ENCODE results near the gene CAPN8.

CAPN8 gene

GRCh38 chr1:223665592-223666312 lies at the start of gene CAPN8:
Gene CAPN8 (minus strand): TSS chr1:223665701. CDS start chr1:223665646, 55 bp downstream.
- DNase-seq (ENCODE audit: low spot score) = no peak

GRCh38 chr1:223714849-223715603 lies 49.5 kb upstream of the CAPN8 start:
- no peak for DNase-seq (ENCODE audit: low spot score)

GRCh38 chr1:223714421-223714724 lies 48.9 kb upstream of the CAPN8 start:
- no peak for DNase-seq (ENCODE audit: low spot score)

GRCh38 chr1:223713546-223714420 lies 48.3 kb upstream of the CAPN8 start:
- DNase-seq (ENCODE audit: low spot score) = no peak

- no peak for DNase-seq (ENCODE audit: low spot score)
These were observed 47.5 kb upstream of the CAPN8 start for GRCh38 chr1:223712850-223713474.

GRCh38 chr1:223712194-223712849 lies 46.8 kb upstream of the CAPN8 start, which contains the start of gene CAPN2:
Gene CAPN2 (plus strand): TSS chr1:223712539. CDS start chr1:223712641, 102 bp downstream.
- DNase-seq (ENCODE audit: low spot score) = peak; percentile 51

GRCh38 chr1:223711747-223712193 lies 46.3 kb upstream of the CAPN8 start:
- no peak for DNase-seq (ENCODE audit: low spot score)

GRCh38 chr1:223711173-223711572 lies 45.7 kb upstream of the CAPN8 start:
- DNase-seq (ENCODE audit: low spot score) = no peak

- DNase-seq (ENCODE audit: low spot score) = no peak
These were observed 45.0 kb upstream of the CAPN8 start for GRCh38 chr1:223710179-223711133.

- DNase-seq (ENCODE audit: low spot score) = no peak
These were observed 44.1 kb upstream of the CAPN8 start for GRCh38 chr1:223709598-223709997.

GRCh38 chr1:223708651-223709268 lies 43.3 kb upstream of the CAPN8 start:
- no peak for DNase-seq (ENCODE audit: low spot score)

GRCh38 chr1:223708001-223708359 lies 42.5 kb upstream of the CAPN8 start:
- no peak for DNase-seq (ENCODE audit: low spot score)

GRCh38 chr1:223707256-223708000 lies 41.9 kb upstream of the CAPN8 start:
- DNase-seq (ENCODE audit: low spot score) = no peak

- DNase-seq (ENCODE audit: low spot score) = no peak
These were observed 40.8 kb upstream of the CAPN8 start for GRCh38 chr1:223706077-223706973.

- no peak for DNase-seq (ENCODE audit: low spot score)
These were observed 39.7 kb upstream of the CAPN8 start for GRCh38 chr1:223704921-223705878.

GRCh38 chr1:223703668-223704013 lies 38.1 kb upstream of the CAPN8 start:
- DNase-seq (ENCODE audit: low spot score) = no peak

Data from pons (tissue), 1 donor.